Heart right ventricle (tissue), 16 donors: ENCODE results near the gene YBX3. TPM values are rescaled to one million over a fixed set of nuclear protein-coding genes. Genes with fewer than 3 reads are reported as not detected.

ENCODE experiments used
- ATAC-seq, 8 donors: fragments of 200-7000 bp; cut with Tn5 transposase; one replicate each; pipeline ENCODE4 v1.9.1; 2020; ENCODE audit warnings: mild to moderate bottlenecking in 8 of 8, moderate library complexity in 8 of 8, moderate number of reproducible peaks in 1 of 8
- DNase-seq, 2 donors: peaks; one replicate each; pipeline ENCODE4 v3.0.0-alpha.2; 2020
- H3K27ac ChIP-seq, 10 donors: fragments of 200-600 bp; sonication (generic) in 2 of 10; one replicate each; pipeline versions ENCODE4 v1.5.0 to v1.8.0; 2020 to 2022; ENCODE audit warnings: mild to moderate bottlenecking in 3 of 10
- H3K27me3 ChIP-seq, 7 donors: fragments of 200-600 bp; one replicate each; pipeline ENCODE4 v1.8.0; 2021 to 2022; ENCODE audit warnings: mild to moderate bottlenecking in 2 of 7
- H3K36me3 ChIP-seq, 9 donors: fragments of 200-600 bp; sonication (generic) in 1 of 9; one replicate each; pipeline versions ENCODE4 v1.5.0 to v1.8.0; 2020 to 2022; ENCODE audit warnings: mild to moderate bottlenecking in 2 of 9
- H3K4me1 ChIP-seq, 9 donors: fragments of 200-600 bp; sonication (generic) in 1 of 9; one replicate each; pipeline versions ENCODE4 v1.5.0 to v1.8.0; 2020 to 2022; ENCODE audit warnings: mild to moderate bottlenecking in 4 of 9
- H3K4me3 ChIP-seq, 10 donors: fragments of 200-600 bp; sonication (generic) in 2 of 10; one replicate each; pipeline versions ENCODE4 v1.5.0 to v1.8.0; 2020 to 2022; ENCODE audit warnings: mild to moderate bottlenecking in 7 of 10, moderate library complexity in 2 of 10
- H3K9me3 ChIP-seq, 11 donors: fragments of 200-600 bp in 10 of 11; sonication (generic) in 2 of 11; one replicate each; pipeline versions ENCODE4 v1.5.0 to v1.8.0; 2013 to 2022; ENCODE audit warnings: mild to moderate bottlenecking in 2 of 11, control low read depth in 1 of 11, moderate library complexity in 1 of 11
- WGBS, 2 donors: extraction: QIAGEN DNeasy Blood & Tissue Kit; methylation state at CpG; one replicate each; pipeline ENCODE4 v1.1.7; 2013; ENCODE audit warnings: inconsistent platforms in 1 of 2; 5-methylcytosine and 5-hydroxymethylcytosine counted together
- intact Hi-C, 10 donors: fragments of 100-400 bp; cut with DNase I; formaldehyde crosslinking; loops; one replicate each; pipeline versions ENCODE4 v1.11.1 to v1.14.2; 2022
- polyA plus RNA-seq, 2 donors: library from polyadenylated mRNA; stranded (reverse); fragments of 200-250 nt; gene quantifications; one replicate each; pipeline ENCODE4 v1.2.3, GENCODE V29; 2013
- total RNA-seq, 10 donors: library from RNA; stranded (reverse); fragmentation: NEBNext Ultra II Directional in 3 of 10; extraction: Animal tissue kit (Norgen Biotek cat#: 25700) in 3 of 10; gene quantifications; one replicate each; pipeline versions ENCODE4 v1.2.1 to v1.2.4, GENCODE V29; 2021 to 2023
- TF ChIP-seq, protein P1 (sequence below), 9 donors: fragments of 200-600 bp; sonication (generic) in 2 of 9; IDR thresholded peaks; one replicate each; pipeline versions ENCODE4 v1.5.0 to v1.8.0; 2021 to 2022; ENCODE audit warnings: antibody characterized with exemption in 9 of 9, mild to moderate bottlenecking in 5 of 9, moderate library complexity in 1 of 9
- donor health status: Arrhythmogenic right ventricular cardiomyopathy.
- donor health status: ischemic (EF 13 %, LVEDD 7.1; RV severe dilation, severe dysfunction).
- donor health status: healthy with polysubstance abuse.
- donor health status: DM: no; HTN: yes; CAD: no.
- donor health status: DM: no; HTN: no; CAD: no.
- donor health status: ischemic (EF 25% LVEDD 6.9; RV normal size, moderate dysfunction).
- donor health status: ischemic (EF 25% LVEDD 5.7; RV mildly dilated, moderate dysfunction).
- donor health status: healthy.
- donor health status: DM: yes; HTN: yes; CAD: no.
- donor health status: Ischemic cardiomyopathy.
- donor health status: ischemic (EF 35%, LVEDD 5.7; RV mildly dilated, moderate dysfunction).
- donor health status: nonischemic (EF 11% LVEDD 7.7; RV severe dilation, severe dysfunction).
- donor health status: DM: yes; HTN: yes; CAD: no.
- donor health status: PGD.
- donor health status: ischemic (EF 29% LVEDD 5.4; RV normal size, mild dysfunction).
- donor health status: nonischemic (EF 23%, LVEDD 6.1; RV moderate dilation, normal function).

The YBX3 gene
- total and polyA plus RNA-seq, 12 donors: 244 to 1,254 (median 632) TPM

DNA sequence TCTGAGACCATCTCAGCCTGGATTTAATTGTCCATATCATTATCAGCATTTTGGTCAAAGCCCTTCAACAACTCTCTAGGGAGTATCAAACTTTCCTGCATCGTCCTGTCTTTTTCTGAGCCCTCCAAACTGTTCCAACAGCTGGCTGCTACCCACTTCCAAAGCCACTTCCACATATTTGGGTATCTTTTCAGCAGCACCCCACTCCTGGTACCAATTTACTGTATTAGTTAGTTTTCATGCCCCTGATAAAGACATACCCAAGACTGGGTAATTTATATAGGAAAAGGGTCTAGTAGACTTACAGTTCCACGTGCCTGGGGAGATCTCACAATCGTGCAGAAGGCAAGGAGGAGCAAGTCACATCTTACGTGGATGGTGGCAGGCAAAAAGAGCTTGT lies 33.1 kb upstream of the YBX3 start:
- WGBS, 2 donors: 80% methylated on average over 4 of the region's 4 CpGs
- TF ChIP-seq, protein P1, sequence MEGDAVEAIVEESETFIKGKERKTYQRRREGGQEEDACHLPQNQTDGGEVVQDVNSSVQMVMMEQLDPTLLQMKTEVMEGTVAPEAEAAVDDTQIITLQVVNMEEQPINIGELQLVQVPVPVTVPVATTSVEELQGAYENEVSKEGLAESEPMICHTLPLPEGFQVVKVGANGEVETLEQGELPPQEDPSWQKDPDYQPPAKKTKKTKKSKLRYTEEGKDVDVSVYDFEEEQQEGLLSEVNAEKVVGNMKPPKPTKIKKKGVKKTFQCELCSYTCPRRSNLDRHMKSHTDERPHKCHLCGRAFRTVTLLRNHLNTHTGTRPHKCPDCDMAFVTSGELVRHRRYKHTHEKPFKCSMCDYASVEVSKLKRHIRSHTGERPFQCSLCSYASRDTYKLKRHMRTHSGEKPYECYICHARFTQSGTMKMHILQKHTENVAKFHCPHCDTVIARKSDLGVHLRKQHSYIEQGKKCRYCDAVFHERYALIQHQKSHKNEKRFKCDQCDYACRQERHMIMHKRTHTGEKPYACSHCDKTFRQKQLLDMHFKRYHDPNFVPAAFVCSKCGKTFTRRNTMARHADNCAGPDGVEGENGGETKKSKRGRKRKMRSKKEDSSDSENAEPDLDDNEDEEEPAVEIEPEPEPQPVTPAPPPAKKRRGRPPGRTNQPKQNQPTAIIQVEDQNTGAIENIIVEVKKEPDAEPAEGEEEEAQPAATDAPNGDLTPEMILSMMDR (IDR thresholded peaks at IDR 0.05): no peak
- ATAC-seq (no peak), DNase-seq (no peak)
- Histone ChIP-seq H3K27me3 (peaks cover 0 to 16% (median 4%) of the 10 kb centered on the region in 7 donors), H3K4me3 (no peak overlapping the region), H3K9me3 (peaks cover 0 to 20% (median 7%) of the 10 kb centered on the region in 11 donors), H3K36me3 (no peaks in the 10 kb centered on the region), H3K4me1 (no peaks in the 10 kb centered on the region), H3K27ac (no peak overlapping the region)
- intact Hi-C loops: loop anchor here in 7 of 10 donors (10.0 kb wide), 5 partner anchors 81 to 521 kb away; partner anchors contain the start of genes MAGOHB (in 4 of the 7) and STYK1 (in 1 of the 7)

DNA sequence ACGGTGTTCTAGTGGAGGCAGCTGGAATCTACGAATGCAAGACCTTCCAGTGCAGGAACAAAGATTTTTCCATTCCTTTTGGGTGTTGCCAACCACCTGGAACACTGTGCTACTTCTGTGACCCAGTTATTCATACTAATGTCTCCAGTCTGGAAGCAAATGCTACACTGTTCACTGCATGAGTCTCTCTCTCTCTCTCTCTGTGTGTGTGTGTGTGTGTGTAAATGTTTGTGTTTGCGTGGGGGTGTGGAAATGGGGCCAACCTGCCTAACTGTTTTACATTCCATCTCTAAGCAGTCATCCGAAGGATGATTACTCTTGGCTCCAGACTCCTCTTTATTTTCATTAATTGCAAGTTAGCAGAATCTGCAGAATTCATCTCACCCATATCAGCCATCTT lies 29.9 kb upstream of the YBX3 start:
- Histone ChIP-seq H3K27ac (no peak overlapping the region), H3K9me3 (peaks cover 0 to 20% (median 7%) of the 10 kb centered on the region in 11 donors), H3K4me3 (no peak overlapping the region), H3K36me3 (no peaks in the 10 kb centered on the region), H3K4me1 (peaks cover 0 to 16% (median 3%) of the 10 kb centered on the region in 9 donors), H3K27me3 (peaks cover 0 to 16% (median 4%) of the 10 kb centered on the region in 7 donors)
- TF ChIP-seq, protein P1 (IDR thresholded peaks at IDR 0.05): no peak
- intact Hi-C loops: loop anchor here in 7 of 10 donors (5.0 to 10.0 kb wide), 8 partner anchors 36 to 518 kb away; partner anchors contain the start of genes MAGOHB (in 5 of the 7) and STYK1 (in 1 of the 7)
- 57 to 59% methylated on average over 4 of the region's 4 CpGs for WGBS, 2 donors
- ATAC-seq (no peak), DNase-seq (no peak)

DNA sequence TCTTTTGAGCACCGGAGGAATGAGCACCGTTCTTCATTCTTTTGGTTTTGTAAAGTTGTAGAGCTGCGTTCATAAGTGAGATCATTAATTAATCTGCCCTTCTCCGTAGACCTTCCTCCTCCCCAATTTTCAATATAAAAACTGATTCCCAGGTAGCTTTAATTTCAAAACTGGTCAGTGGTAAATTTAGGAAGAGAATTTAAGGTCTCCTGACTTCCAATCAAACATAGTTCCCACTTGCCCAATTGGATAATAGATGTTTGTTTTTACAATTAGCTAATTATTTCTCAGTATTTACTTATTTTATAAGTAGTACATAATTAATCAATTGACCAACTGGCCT lies 27.2 kb upstream of the YBX3 start:
- H3K4me1 ChIP-seq: peaks cover 0 to 16% (median 3%) of the 10 kb centered on the region in 9 donors
- peak overlapping the region in 6 of 10 donors; percentile 39 to 46 (median 44) for H3K4me3 ChIP-seq
- H3K27me3 ChIP-seq: peaks cover 0 to 7% (median 0%) of the 10 kb centered on the region in 7 donors
- H3K9me3 ChIP-seq: peaks cover 0 to 4% (median 0%) of the 10 kb centered on the region in 11 donors
- H3K27ac ChIP-seq: peak overlapping the region in 1 of 10 donors; percentile 62
- TF ChIP-seq, protein P1 (IDR thresholded peaks at IDR 0.05): peak in 3 of 9 donors; percentile 7 to 41 (median 25)
- no peak for DNase-seq
- ATAC-seq: no peak
- H3K36me3 ChIP-seq: no peaks in the 10 kb centered on the region
- WGBS, 2 donors: 2% methylated on average over 4 of the region's 4 CpGs
- intact Hi-C loops: loop anchor here in 9 of 10 donors (1.0 to 10.0 kb wide), 11 partner anchors 28 to 516 kb away; partner anchors contain the start of genes MAGOHB (in 9 of the 9) and STYK1 (in 1 of the 9)

DNA sequence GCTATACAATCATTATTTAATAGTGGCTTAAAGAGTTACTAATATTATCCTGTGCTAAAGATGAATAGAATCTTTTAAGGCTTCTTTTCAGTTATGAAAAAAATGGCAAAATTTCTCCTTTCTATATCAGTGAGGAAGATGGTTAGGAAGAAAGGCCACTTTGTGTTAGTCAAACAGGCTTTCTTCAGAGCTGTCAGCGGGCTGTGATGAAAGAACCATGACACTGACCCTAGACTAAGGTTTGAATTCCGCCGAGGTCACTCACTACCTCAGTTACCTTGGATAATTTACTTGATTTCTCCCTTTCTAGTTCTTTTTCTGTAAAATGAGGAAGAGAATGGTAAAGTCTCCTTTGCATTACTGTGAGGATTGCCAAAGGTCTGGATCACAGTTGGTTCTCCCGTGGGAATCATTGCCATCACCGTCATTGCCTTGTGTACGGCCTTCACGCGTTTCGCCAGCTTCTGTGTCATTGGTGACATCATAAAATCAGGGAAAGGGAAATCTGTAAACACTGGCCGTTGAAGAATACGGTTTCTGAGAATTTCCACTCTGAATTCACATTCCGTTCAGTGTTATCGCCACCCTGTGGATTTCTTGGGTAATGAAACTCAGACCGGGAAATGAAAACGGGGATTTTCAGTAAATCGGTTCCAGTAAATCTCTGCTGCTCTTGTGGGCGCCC lies 26.7 kb upstream of the YBX3 start:
- DNase-seq: peak; percentile 20 to 87
- Histone ChIP-seq H3K27ac (peak overlapping the region in 6 of 10 donors; percentile 11 to 62 (median 42)), H3K4me3 (peak overlapping the region in 8 of 10 donors; percentile 8 to 46 (median 44)), H3K27me3 (peaks cover 0 to 7% (median 0%) of the 10 kb centered on the region in 7 donors), H3K36me3 (no peaks in the 10 kb centered on the region), H3K9me3 (no peaks in the 10 kb centered on the region), H3K4me1 (peaks cover 0 to 16% (median 3%) of the 10 kb centered on the region in 9 donors)
- intact Hi-C loops: loop anchor here (1.0 to 10.0 kb wide), 12 partner anchors 27 to 515 kb away; partner anchors contain the start of genes MAGOHB (in 10 of the 10), STYK1 (in 1 of the 10) and YBX3 (in 1 of the 10)
- 7 to 8% methylated on average over 17 of the region's 17 CpGs for WGBS, 2 donors
- peak; percentile 64 to 96 (median 92) for ATAC-seq
- TF ChIP-seq, protein P1 (IDR thresholded peaks at IDR 0.05): peak; percentile 78 to 98 (median 88)
